Endothelial cell of umbilical vein (primary cell): Measurements from ENCODE around the gene CDH15. TPM values are rescaled to one million over a fixed set of nuclear protein-coding genes. Genes with fewer than 3 reads are reported as not detected.

Source experiments
- BruUV-seq: library from RNA; stranded (reverse); fragments of 400-500 nt; replicated peaks from 2 replicates; lab custom pipeline; 2021; lab: Mats Ljungman, UMichigan
- CTCF ChIA-PET: fragments of 300-600, 350-600 bp; sonication (Branson Sonifier 250); formaldehyde crosslinking; loops from one replicate; lab custom pipeline; 2021; ENCODE audit warnings: antibody characterized with exemption, inconsistent platforms; lab: Charles Lee
- POLR2A ChIA-PET: fragments of 300-600, 350-600 bp; sonication (Branson Sonifier 250); formaldehyde crosslinking; loops from one replicate; lab custom pipeline; 2021; ENCODE audit warnings: antibody characterized with exemption, inconsistent platforms; lab: Charles Lee
- DNase-seq: peaks from one replicate; pipeline ENCODE4 v3.0.0-alpha.2; 2011; ENCODE audit warnings: low read depth, low spot score
- FAIRE-seq: peaks from 2 replicates; lab custom pipeline; 2011; peaks lifted over from hg19 to GRCh38; lab: Jason Lieb, UNC
- H2AFZ ChIP-seq: 2 replicates; pipeline ENCODE4 v1.6.0; 2012; ENCODE audit warnings: low read depth, low read length, control low read depth, inconsistent platforms
- H3K27ac ChIP-seq: 2 replicates; pipeline ENCODE4 v1.5.1; 2011; ENCODE audit warnings: low read depth, mild to moderate bottlenecking, control low read depth, low read length, moderate library complexity; ENCODE audit not compliant: insufficient read depth
- H3K27me3 ChIP-seq, 2 experiments: 2 replicates each; pipeline versions ENCODE4 v1.6.0 to v1.6.1; 2011; ENCODE audit warnings: low read length in 2 of 2, mixed read lengths in 1 of 2; ENCODE audit not compliant: control insufficient read depth in 2 of 2, insufficient read depth in 2 of 2
- H3K36me3 ChIP-seq, 2 experiments: 2 replicates in 1 of 2; 3 replicates in 1 of 2; pipeline ENCODE4 v1.5.1; 2011; ENCODE audit warnings: low read length in 2 of 2, mild to moderate bottlenecking in 1 of 2, moderate library complexity in 1 of 2; ENCODE audit not compliant: control insufficient read depth in 2 of 2, insufficient read depth in 2 of 2; ENCODE audit errors: extremely low read depth in 1 of 2
- H3K4me1 ChIP-seq: 3 replicates; pipeline ENCODE4 v1.5.1; 2011; ENCODE audit warnings: mild to moderate bottlenecking, low read length; ENCODE audit not compliant: control insufficient read depth, insufficient read depth; ENCODE audit errors: extremely low read depth
- H3K4me2 ChIP-seq: 2 replicates; pipeline ENCODE4 v1.6.1; 2011; ENCODE audit warnings: low read length, control low read depth, mixed read lengths; ENCODE audit not compliant: insufficient read depth
- H3K4me3 ChIP-seq, 3 experiments: fragments of 200-600 bp in 1 of 3; sonication (generic), shearing (Covaris generic) in 1 of 3; replicated peaks in 1 of 3; 2 replicates each; pipeline ENCODE4 v1.5.1; 2011 to 2016; ENCODE audit warnings: control low read depth in 3 of 3, low read length in 3 of 3, mild to moderate bottlenecking in 2 of 3, inconsistent platforms in 1 of 3, low read depth in 1 of 3, moderate library complexity in 1 of 3; ENCODE audit not compliant: insufficient read depth in 1 of 3
- H3K79me2 ChIP-seq: 2 replicates; pipeline ENCODE4 v1.6.0; 2012; ENCODE audit warnings: low read length, inconsistent platforms; ENCODE audit not compliant: control insufficient read depth, insufficient read depth
- H3K9ac ChIP-seq: replicated peaks from 2 replicates; pipeline ENCODE3; 2011; ENCODE audit warnings: low read length, control low read depth; ENCODE audit not compliant: insufficient read depth; ENCODE audit errors: extremely low read depth
- H3K9me1 ChIP-seq: replicated peaks from 3 replicates; pipeline ENCODE4 v1.6.0; 2011; ENCODE audit warnings: mild to moderate bottlenecking, low read length; ENCODE audit not compliant: control insufficient read depth, insufficient read depth; ENCODE audit errors: extremely low read depth
- H3K9me3 ChIP-seq: replicated peaks from 2 replicates; pipeline ENCODE4 v1.5.1; 2012; ENCODE audit warnings: low read length, inconsistent platforms; ENCODE audit not compliant: control insufficient read depth, insufficient read depth
- H4K20me1 ChIP-seq: replicated peaks from 2 replicates; pipeline ENCODE3; 2011; ENCODE audit warnings: mild to moderate bottlenecking, low read length; ENCODE audit not compliant: control insufficient read depth, insufficient read depth; ENCODE audit errors: extremely low read depth
- CTCF ChIP-seq, 2 donors: IDR thresholded peaks; 1 replicate in 1 of 2; 2 replicates in 1 of 2; pipeline ENCODE4 v1.5.1; 2011; ENCODE audit warnings: low read length in 2 of 2, mild to moderate bottlenecking in 2 of 2, moderate library complexity in 2 of 2, control low read depth in 1 of 2, inconsistent platforms in 1 of 2, low read depth in 1 of 2; ENCODE audit not compliant: insufficient read depth in 1 of 2; ENCODE audit errors: extremely low read depth in 1 of 2
- EZH2 ChIP-seq: IDR thresholded peaks from 2 replicates; pipeline ENCODE4 v1.6.1; 2012; ENCODE audit warnings: borderline replicate concordance, low read depth, mild to moderate bottlenecking, moderate library complexity, low read length, inconsistent platforms; ENCODE audit not compliant: severe bottlenecking
- FOS ChIP-seq: IDR thresholded peaks from 2 replicates; pipeline ENCODE4 v1.6.1; 2011; ENCODE audit warnings: mild to moderate bottlenecking, low read length, moderate library complexity, borderline replicate concordance; ENCODE audit not compliant: insufficient read depth
- GATA2 ChIP-seq: IDR thresholded peaks from 2 replicates; pipeline ENCODE4 v1.7.0; 2011; ENCODE audit warnings: low read depth, mild to moderate bottlenecking, moderate library complexity, mixed read lengths, low read length; ENCODE audit not compliant: insufficient read length, insufficient read depth
- JUN ChIP-seq: IDR thresholded peaks from 2 replicates; pipeline ENCODE4 v1.6.1; 2011; ENCODE audit warnings: borderline replicate concordance, low read depth; ENCODE audit not compliant: insufficient read length, insufficient read depth
- MYC ChIP-seq: IDR thresholded peaks from one replicate; pipeline ENCODE4 v1.6.1; 2011; ENCODE audit warnings: mild to moderate bottlenecking, low read depth, low read length
- POLR2A ChIP-seq: IDR thresholded peaks from 2 replicates; pipeline ENCODE4 v1.6.1; 2012; ENCODE audit warnings: low read depth, mild to moderate bottlenecking, control low read depth, low read length
- POLR2AphosphoS5 ChIP-seq: IDR thresholded peaks from 2 replicates; pipeline ENCODE4 v1.6.1; 2012; ENCODE audit warnings: low read depth, mild to moderate bottlenecking, control low read depth, low read length, moderate library complexity; ENCODE audit not compliant: insufficient read depth
- dilution Hi-C: fragments of 300-500 bp; cut with MboI; formaldehyde crosslinking; loops from one replicate; pipeline ENCODE4 v1.15.0; 2019; ENCODE audit warnings: low sequenced_read_pairs; ENCODE audit not compliant: extremely low pct_ligation_motif_present
- intact Hi-C: fragments of 100-400 bp; cut with micrococcal nuclease; formaldehyde crosslinking; loops from one replicate; pipeline ENCODE4 v1.10.0; 2022
- polyA plus RNA-seq, 4 experiments: library from polyadenylated mRNA; depleted of rRNA in 3 of 4; stranded (reverse) in 3 of 4; unstranded in 1 of 4; fragments of >200 nt; gene quantifications; 2 replicates each; pipeline versions ENCODE4 v1.2.1 to v1.2.3, GENCODE V29; 2011 to 2012; ENCODE audit warnings: missing spikeins in 1 of 4
- total RNA-seq: library from RNA; stranded (reverse); gene quantifications from 2 replicates; pipeline ENCODE4 v1.2.3, GENCODE V29; 2021
- TF ChIP-seq, protein P1 (sequence below): IDR thresholded peaks from 2 replicates; pipeline ENCODE4 v1.6.1; 2011; ENCODE audit not compliant: insufficient read depth, insufficient read length

Gene CDH15
- total and polyA plus RNA-seq, 2 donors (not counting 3 experiments of a cell fraction or from before 2014, with no cell fraction given): 0.44 TPM; not detected in 1

DNA sequence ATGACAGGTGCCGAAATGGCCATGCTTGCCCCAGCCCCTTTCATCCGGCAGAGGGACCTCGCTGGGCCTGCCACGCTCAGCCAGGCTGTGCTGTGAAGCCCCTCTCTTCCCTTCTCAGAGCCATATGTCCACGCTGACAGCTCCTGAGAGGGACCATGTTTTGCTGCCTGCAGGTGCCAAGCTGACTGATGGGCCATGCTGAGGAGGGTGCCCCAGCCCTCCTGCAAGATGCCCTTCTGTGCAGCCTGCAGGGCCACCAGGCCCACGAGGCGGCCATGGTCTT is 33.1 kb upstream of the CDH15 start:
- no TSS peak for BruUV-seq

More for the DNA sequence above, 33.1 kb upstream of the CDH15 start:
- POLR2A ChIA-PET: no interaction called here
- H3K4me3 ChIP-seq: no peak overlapping the region
- H3K4me1 ChIP-seq: no peaks in the 10 kb centered on the region
- FAIRE-seq (no peak), DNase-seq (no peak)
- H2AFZ ChIP-seq: no peak overlapping the region
- dilution Hi-C loops: loop anchor here (25.0 kb wide), 1 partner anchor 176 kb away; no protein-coding TSS in a partner anchor
- no peaks in the 10 kb centered on the region for H3K79me2 ChIP-seq
- H3K27me3 ChIP-seq: no peaks in the 10 kb centered on the region
- intact Hi-C loops: no loop called here
- TF ChIP-seq CTCF (IDR thresholded peaks at IDR 0.05; ENCODE audit: extremely low read depth in 1 of 2, insufficient read depth in 1 of 2, low read depth in 1 of 2, low read length in 2 of 2): no peak
- no peak for TF ChIP-seq GATA2
- TF ChIP-seq, protein P1, sequence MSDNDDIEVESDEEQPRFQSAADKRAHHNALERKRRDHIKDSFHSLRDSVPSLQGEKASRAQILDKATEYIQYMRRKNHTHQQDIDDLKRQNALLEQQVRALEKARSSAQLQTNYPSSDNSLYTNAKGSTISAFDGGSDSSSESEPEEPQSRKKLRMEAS: no peak
- TF ChIP-seq JUN: no peak
- no peak for TF ChIP-seq EZH2
- no peak for TF ChIP-seq POLR2AphosphoS5
- no peak for TF ChIP-seq MYC
- TF ChIP-seq POLR2A: no peak
- TF ChIP-seq FOS: no peak
- no peaks in the 10 kb centered on the region for H4K20me1 ChIP-seq
- no peak overlapping the region for H3K27ac ChIP-seq
- H3K4me2 ChIP-seq: no peak overlapping the region
- H3K9me1 ChIP-seq: no peaks in the 10 kb centered on the region
- no peak overlapping the region for H3K9ac ChIP-seq
- peaks cover 0 to 7% of the 10 kb centered on the region in 2 experiments for H3K36me3 ChIP-seq
- CTCF ChIA-PET: no interaction called here
- H3K9me3 ChIP-seq: no peaks in the 10 kb centered on the region
